ENCODE data around the gene DENND4B. TPM values are rescaled to one million over a fixed set of nuclear protein-coding genes. Genes with fewer than 3 reads are reported as not detected.

Gene DENND4B
- total and polyA plus RNA-seq, 2 of the 4 experiments (the other 2 are of a cell fraction), result 1.8 to 25.2 TPM

DNA sequence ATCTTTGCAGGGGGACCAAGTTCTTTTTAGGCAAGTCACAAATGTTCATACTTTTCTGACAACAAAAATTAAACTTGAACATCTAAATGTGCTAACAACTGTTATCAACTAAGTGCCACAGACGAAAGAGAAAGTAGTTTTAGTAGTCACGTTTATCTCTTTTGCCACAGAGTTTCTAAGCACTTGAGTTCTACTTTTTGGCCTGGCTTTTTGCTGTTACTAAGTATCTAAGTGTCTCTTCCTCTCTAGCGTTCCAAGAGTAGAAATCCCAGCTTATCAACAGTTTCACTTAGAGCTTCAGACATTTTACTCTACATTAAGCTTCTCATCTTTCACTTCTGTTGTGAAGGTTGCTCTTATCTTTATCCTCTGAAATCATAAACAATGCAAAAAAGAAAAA, 58.0 kb downstream of the DENND4B start:
- Histone ChIP-seq H3K4ac (ENCODE audit: low read depth, low read length) (no peak overlapping the region), H2AK5ac (ENCODE audit: low read depth, low read length) (no peak overlapping the region), H3K9ac (ENCODE audit: low read depth, low read length) (0 out of 2 replicates have a peak overlapping the region, but pooled peaks have one; percentile 29), H3K9me1 (ENCODE audit: insufficient read depth, low read length) (0 out of 2 replicates have a peak, but pooled peaks cover 3% of the 10 kb centered on the region), H3K4me3 (ENCODE audit: insufficient read depth, low read depth, low read length) (no peak overlapping the region), H4K20me1 (ENCODE audit: insufficient read depth, low read length) (0 out of 2 replicates have a peak, but pooled peaks cover 6% of the 10 kb centered on the region), H3K27me3 (ENCODE audit: control insufficient read depth, insufficient read depth, low read length) (no peaks in the 10 kb centered on the region), H2BK20ac (ENCODE audit: low read depth, low read length) (no peak overlapping the region), H2BK120ac (ENCODE audit: low read depth, low read length) (no peak overlapping the region), H4K5ac (ENCODE audit: low read depth, low read length) (no peak overlapping the region), H3K4me1 (ENCODE audit: control insufficient read depth, insufficient read depth, low read length) (peaks cover 3% of the 10 kb centered on the region; the same call in 1 of the 2 replicates), H2AK9ac (replicated peaks; ENCODE audit: low read depth, low read length, poor library complexity) (no peak overlapping the region), H2BK5ac (ENCODE audit: low read depth, low read length, poor library complexity, severe bottlenecking) (no peak overlapping the region), H3K79me1 (ENCODE audit: low read depth in 1 of 2, low read length in 2 of 2) (peaks cover 16 to 42% of the 10 kb centered on the region in 2 experiments), H3K27ac (ENCODE audit: insufficient read depth, low read length) (no peak overlapping the region), H2AFZ (replicated peaks; ENCODE audit: low read length, poor library complexity) (no peak overlapping the region), H4K8ac (ENCODE audit: low read depth in 2 of 2, low read length in 2 of 2) (no peak overlapping the region; a peak in 1 of 4 replicates), H3K9me3 (ENCODE audit: control insufficient read depth, insufficient read depth, low read length) (no peaks in the 10 kb centered on the region), H4K91ac (ENCODE audit: insufficient read depth, low read depth, low read length) (no peak overlapping the region), H3K18ac (ENCODE audit: low read depth, low read length) (no peak overlapping the region), H3K36me3 (ENCODE audit: control insufficient read depth, insufficient read depth, low read length) (no peaks in the 10 kb centered on the region; the same call in 1 of the 2 replicates), H3K23ac (ENCODE audit: low read depth, low read length) (no peak overlapping the region), H2BK15ac (ENCODE audit: low read depth, low read length) (no peak overlapping the region), H3K14ac (replicated peaks; ENCODE audit: low read depth, low read length) (no peak overlapping the region), H3K56ac (ENCODE audit: extremely low read depth, insufficient read depth, low read length) (no peak overlapping the region), H3K4me2 (ENCODE audit: low read depth, low read length) (peak overlapping the region; percentile 90)
- intact Hi-C loops (cut with micrococcal nuclease), result no loop called here
- BruUV-seq (replicated peaks), result no TSS peak
- CTCF ChIA-PET, result no interaction called here
- WGBS, 2 experiments (ENCODE audit: extremely low coverage in 2 of 2, insufficient read length in 1 of 2), result no CpG with 5 or more reads among the region's 3 CpGs
- no peak for TF ChIP-seq MXI1 (IDR thresholded peaks at IDR 0.05; ENCODE audit: borderline replicate concordance, low read depth, low read length)
- TF ChIP-seq POLR2A (IDR thresholded peaks at IDR 0.05; ENCODE audit: low read depth, low read length), result no peak
- no peak for TF ChIP-seq RAD21 (IDR thresholded peaks at IDR 0.05; ENCODE audit: low read length)
- no peak for TF ChIP-seq MAFK (IDR thresholded peaks at IDR 0.05; ENCODE audit: low read depth, low read length)
- TF ChIP-seq FOS (IDR thresholded peaks at IDR 0.05; ENCODE audit: low read depth, low read length), result no peak
- TF ChIP-seq CHD1 (IDR thresholded peaks at IDR 0.05; ENCODE audit: low read depth, low read length), result no peak
- TF ChIP-seq, protein P1, sequence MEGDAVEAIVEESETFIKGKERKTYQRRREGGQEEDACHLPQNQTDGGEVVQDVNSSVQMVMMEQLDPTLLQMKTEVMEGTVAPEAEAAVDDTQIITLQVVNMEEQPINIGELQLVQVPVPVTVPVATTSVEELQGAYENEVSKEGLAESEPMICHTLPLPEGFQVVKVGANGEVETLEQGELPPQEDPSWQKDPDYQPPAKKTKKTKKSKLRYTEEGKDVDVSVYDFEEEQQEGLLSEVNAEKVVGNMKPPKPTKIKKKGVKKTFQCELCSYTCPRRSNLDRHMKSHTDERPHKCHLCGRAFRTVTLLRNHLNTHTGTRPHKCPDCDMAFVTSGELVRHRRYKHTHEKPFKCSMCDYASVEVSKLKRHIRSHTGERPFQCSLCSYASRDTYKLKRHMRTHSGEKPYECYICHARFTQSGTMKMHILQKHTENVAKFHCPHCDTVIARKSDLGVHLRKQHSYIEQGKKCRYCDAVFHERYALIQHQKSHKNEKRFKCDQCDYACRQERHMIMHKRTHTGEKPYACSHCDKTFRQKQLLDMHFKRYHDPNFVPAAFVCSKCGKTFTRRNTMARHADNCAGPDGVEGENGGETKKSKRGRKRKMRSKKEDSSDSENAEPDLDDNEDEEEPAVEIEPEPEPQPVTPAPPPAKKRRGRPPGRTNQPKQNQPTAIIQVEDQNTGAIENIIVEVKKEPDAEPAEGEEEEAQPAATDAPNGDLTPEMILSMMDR (conservative IDR thresholded peaks at IDR 0.05; ENCODE audit: low read depth, low read length), result no peak
- DNase-seq, result peak; percentile 16
- POLR2A ChIA-PET (ENCODE audit: unreplicated experiment), result no interaction called here
- in situ Hi-C loops (cut with MboI; ENCODE audit: low sequenced_read_pairs), result no loop called here
- dilution Hi-C loops (cut with HindIII; ENCODE audit: low sequenced_read_pairs, unreplicated experiment), result no loop called here
- peak; percentile 49; the same call in 1 of the 2 replicates for ATAC-seq (ENCODE audit: low read depth)
